Stimulated activated CD8-positive, alpha-beta memory T cell treated with anti-CD3 and anti-CD28 coated beads, Interleukin-7, amount 100 ng/mL, for 24 hours (primary cell): ENCODE data around the gene EMX2.
"Not testable (repeated sequence)": the region's sequence is repeated elsewhere in the genome, so short reads cannot be mapped to it uniquely, and the experiment has no call there.

ENCODE experiments used
- DNase-seq: peaks from one replicate; pipeline ENCODE4 v3.0.0-alpha.2; 2020; ENCODE audit warnings: low read depth

The EMX2 gene

GRCh38 chr10:117542706-117543224 lies at the start of gene EMX2:
EMX2 (plus strand) TSS chr10:117542746; CDS start chr10:117543268, 522 bp downstream.
- no peak for DNase-seq

- DNase-seq, result no peak
These were observed 46.5 kb upstream of the EMX2 start for GRCh38 chr10:117496031-117496430.

GRCh38 chr10:117496616-117497028 lies 45.9 kb upstream of the EMX2 start:
- peak; percentile 53 for DNase-seq

- DNase-seq, result no peak
These were observed 44.8 kb upstream of the EMX2 start for GRCh38 chr10:117497736-117498135.

- no peak for DNase-seq
These were observed 43.1 kb upstream of the EMX2 start for GRCh38 chr10:117499248-117500105.

- no peak for DNase-seq
These were observed 42.1 kb upstream of the EMX2 start for GRCh38 chr10:117500456-117500855.

- DNase-seq, result no peak
These were observed 41.0 kb upstream of the EMX2 start for GRCh38 chr10:117501460-117502035.

- DNase-seq, result no peak
These were observed 39.9 kb upstream of the EMX2 start for GRCh38 chr10:117502421-117503243.

- no peak for DNase-seq
These were observed 39.0 kb upstream of the EMX2 start for GRCh38 chr10:117503244-117504205.

- no peak for DNase-seq
These were observed 38.0 kb upstream of the EMX2 start for GRCh38 chr10:117504562-117504961.

GRCh38 chr10:117507081-117507480 lies 35.5 kb upstream of the EMX2 start:
- not testable (repeated sequence) for DNase-seq

- DNase-seq, result no peak
These were observed 33.0 kb upstream of the EMX2 start for GRCh38 chr10:117509573-117509972.

GRCh38 chr10:117511601-117512390 lies 30.8 kb upstream of the EMX2 start:
- DNase-seq, result no peak

- no peak for DNase-seq
These were observed 27.6 kb upstream of the EMX2 start for GRCh38 chr10:117514971-117515370.

GRCh38 chr10:117516681-117517080 lies 25.9 kb upstream of the EMX2 start:
- DNase-seq, result no peak

- no peak for DNase-seq
These were observed 24.3 kb upstream of the EMX2 start for GRCh38 chr10:117518246-117518645.

- no peak for DNase-seq
These were observed 23.3 kb upstream of the EMX2 start for GRCh38 chr10:117519286-117519685.

- no peak for DNase-seq
These were observed 22.7 kb upstream of the EMX2 start for GRCh38 chr10:117519879-117520278.

GRCh38 chr10:117530791-117531190 lies 11.8 kb upstream of the EMX2 start:
- DNase-seq, result no peak

- no peak for DNase-seq
These were observed 11.1 kb upstream of the EMX2 start for GRCh38 chr10:117531371-117532002.
